ENCODE measurements around the gene TNNI3.

Gene TNNI3

DNA sequence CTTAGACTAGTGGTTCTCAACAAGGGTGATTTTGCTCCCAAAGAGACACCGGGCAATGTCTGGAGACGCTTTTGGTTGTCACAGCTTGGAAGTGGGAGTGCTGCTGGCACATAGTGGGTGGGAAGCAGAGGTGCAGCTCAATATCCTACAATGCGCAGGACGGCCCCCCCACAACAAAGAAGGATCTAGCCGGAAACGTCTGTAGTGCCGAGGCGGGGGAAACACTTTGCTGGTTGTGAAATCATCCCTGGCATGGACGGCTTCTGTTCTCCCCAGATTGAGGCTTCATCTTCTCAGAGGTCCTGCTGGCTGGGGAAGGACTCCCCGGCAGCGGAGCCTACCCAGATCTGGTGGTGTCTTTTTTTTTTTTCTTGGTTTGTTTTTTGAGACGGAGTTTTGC, 35.9 kb upstream of the TNNI3 start:
- H3K36me3 ChIP-seq (ENCODE audit: low read length) = no peaks in the 10 kb centered on the region
- no peak overlapping the region for H3K4me3 ChIP-seq (ENCODE audit: insufficient read depth, low read length, poor library complexity, severe bottlenecking)
- H2AFZ ChIP-seq (ENCODE audit: low read depth, low read length, severe bottlenecking) = no peak overlapping the region
- H3K79me2 ChIP-seq (ENCODE audit: insufficient read depth, low read length) = no peaks in the 10 kb centered on the region
- H3K9me3 ChIP-seq (ENCODE audit: insufficient read depth, low read length) = no peaks in the 10 kb centered on the region
- no peaks in the 10 kb centered on the region for H3K9me2 ChIP-seq (replicated peaks; ENCODE audit: insufficient read depth, low read length)
- H4K20me1 ChIP-seq (ENCODE audit: low read depth, low read length) = no peaks in the 10 kb centered on the region
- TF ChIP-seq, protein P1, sequence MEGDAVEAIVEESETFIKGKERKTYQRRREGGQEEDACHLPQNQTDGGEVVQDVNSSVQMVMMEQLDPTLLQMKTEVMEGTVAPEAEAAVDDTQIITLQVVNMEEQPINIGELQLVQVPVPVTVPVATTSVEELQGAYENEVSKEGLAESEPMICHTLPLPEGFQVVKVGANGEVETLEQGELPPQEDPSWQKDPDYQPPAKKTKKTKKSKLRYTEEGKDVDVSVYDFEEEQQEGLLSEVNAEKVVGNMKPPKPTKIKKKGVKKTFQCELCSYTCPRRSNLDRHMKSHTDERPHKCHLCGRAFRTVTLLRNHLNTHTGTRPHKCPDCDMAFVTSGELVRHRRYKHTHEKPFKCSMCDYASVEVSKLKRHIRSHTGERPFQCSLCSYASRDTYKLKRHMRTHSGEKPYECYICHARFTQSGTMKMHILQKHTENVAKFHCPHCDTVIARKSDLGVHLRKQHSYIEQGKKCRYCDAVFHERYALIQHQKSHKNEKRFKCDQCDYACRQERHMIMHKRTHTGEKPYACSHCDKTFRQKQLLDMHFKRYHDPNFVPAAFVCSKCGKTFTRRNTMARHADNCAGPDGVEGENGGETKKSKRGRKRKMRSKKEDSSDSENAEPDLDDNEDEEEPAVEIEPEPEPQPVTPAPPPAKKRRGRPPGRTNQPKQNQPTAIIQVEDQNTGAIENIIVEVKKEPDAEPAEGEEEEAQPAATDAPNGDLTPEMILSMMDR (IDR thresholded peaks at IDR 0.05; ENCODE audit: insufficient read depth, low read length, poor library complexity, severe bottlenecking) = no peak
- no peak for TF ChIP-seq EZH2phosphoT487 (conservative IDR thresholded peaks at IDR 0.05; ENCODE audit: low read length)
- no peak overlapping the region for H3K4me2 ChIP-seq (ENCODE audit: low read depth, low read length, poor library complexity, severe bottlenecking)
- H3K27ac ChIP-seq (ENCODE audit: low read depth, low read length) = no peak overlapping the region
- H3F3A ChIP-seq (ENCODE audit: insufficient read depth) = no peaks in the 10 kb centered on the region
- no peaks in the 10 kb centered on the region for H3K27me3 ChIP-seq (ENCODE audit: low read length)
- H3K9ac ChIP-seq (ENCODE audit: low read length) = no peak overlapping the region

DNA sequence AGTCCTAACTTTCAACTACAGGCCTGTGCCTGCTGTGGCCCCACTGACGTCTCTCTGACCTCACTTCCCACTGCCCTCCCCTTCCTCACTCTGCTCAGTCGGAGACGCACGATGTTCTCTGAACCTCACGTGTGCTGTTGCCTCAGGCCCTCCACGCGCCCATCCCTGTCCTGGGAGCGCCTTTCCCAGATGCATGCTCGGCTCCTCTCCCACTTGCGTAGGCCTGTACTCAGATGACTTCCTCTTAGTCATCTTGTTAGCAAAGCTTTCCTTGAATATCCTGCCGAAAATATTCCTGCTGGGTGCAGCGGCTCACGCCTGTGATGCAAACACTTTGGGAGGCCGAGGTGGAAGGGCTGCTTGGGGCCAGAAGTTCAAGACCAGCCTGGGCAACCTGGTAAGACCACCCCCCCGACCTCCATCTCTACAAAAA, 31.9 kb upstream of the TNNI3 start:
- Histone ChIP-seq H3K79me2 (ENCODE audit: insufficient read depth, low read length) (no peaks in the 10 kb centered on the region), H3K27me3 (ENCODE audit: low read length) (no peaks in the 10 kb centered on the region), H3F3A (ENCODE audit: insufficient read depth) (no peaks in the 10 kb centered on the region), H2AFZ (ENCODE audit: low read depth, low read length, severe bottlenecking) (no peak overlapping the region), H3K4me3 (ENCODE audit: insufficient read depth, low read length, poor library complexity, severe bottlenecking) (no peak overlapping the region), H3K9me2 (replicated peaks; ENCODE audit: insufficient read depth, low read length) (no peaks in the 10 kb centered on the region), H3K9ac (ENCODE audit: low read length) (no peak overlapping the region), H3K4me2 (ENCODE audit: low read depth, low read length, poor library complexity, severe bottlenecking) (no peak overlapping the region), H3K27ac (ENCODE audit: low read depth, low read length) (no peak overlapping the region), H3K36me3 (ENCODE audit: low read length) (no peaks in the 10 kb centered on the region), H3K9me3 (ENCODE audit: insufficient read depth, low read length) (no peaks in the 10 kb centered on the region), H4K20me1 (ENCODE audit: low read depth, low read length) (no peaks in the 10 kb centered on the region)
- TF ChIP-seq, protein P1 (IDR thresholded peaks at IDR 0.05; ENCODE audit: insufficient read depth, low read length, poor library complexity, severe bottlenecking) = no peak
- TF ChIP-seq EZH2phosphoT487 (conservative IDR thresholded peaks at IDR 0.05; ENCODE audit: low read length) = no peak

DNA sequence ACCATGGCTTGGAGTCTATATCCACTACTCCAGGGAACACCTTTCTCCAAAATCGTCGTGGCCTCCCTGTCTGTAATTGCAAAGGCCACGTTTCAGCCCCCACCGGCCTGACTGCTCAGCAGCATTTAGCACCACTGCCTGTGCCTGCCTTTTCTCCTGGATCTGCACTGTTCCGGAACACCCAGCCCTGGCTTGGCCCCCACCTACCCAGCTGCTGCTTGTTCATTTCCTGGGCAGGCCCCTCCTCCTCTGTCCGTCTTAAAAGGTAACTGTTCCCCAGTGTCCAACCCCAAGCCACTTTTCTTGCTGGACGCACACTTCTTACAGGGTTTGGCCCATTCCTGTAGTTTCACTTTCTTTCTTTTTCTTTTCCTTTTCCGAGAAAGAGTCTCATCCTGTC, 31.1 kb upstream of the TNNI3 start:
- H3F3A ChIP-seq (ENCODE audit: insufficient read depth) = no peaks in the 10 kb centered on the region
- no peaks in the 10 kb centered on the region for H3K36me3 ChIP-seq (ENCODE audit: low read length)
- no peaks in the 10 kb centered on the region for H3K9me2 ChIP-seq (replicated peaks; ENCODE audit: insufficient read depth, low read length)
- no peak overlapping the region for H3K27ac ChIP-seq (ENCODE audit: low read depth, low read length)
- H3K4me2 ChIP-seq (ENCODE audit: low read depth, low read length, poor library complexity, severe bottlenecking) = no peak overlapping the region
- no peaks in the 10 kb centered on the region for H3K9me3 ChIP-seq (ENCODE audit: insufficient read depth, low read length)
- H3K9ac ChIP-seq (ENCODE audit: low read length) = no peak overlapping the region
- H4K20me1 ChIP-seq (ENCODE audit: low read depth, low read length) = no peaks in the 10 kb centered on the region
- no peak overlapping the region for H3K4me3 ChIP-seq (ENCODE audit: insufficient read depth, low read length, poor library complexity, severe bottlenecking)
- TF ChIP-seq, protein P1 (IDR thresholded peaks at IDR 0.05; ENCODE audit: insufficient read depth, low read length, poor library complexity, severe bottlenecking) = no peak
- no peak for TF ChIP-seq EZH2phosphoT487 (conservative IDR thresholded peaks at IDR 0.05; ENCODE audit: low read length)
- H3K27me3 ChIP-seq (ENCODE audit: low read length) = no peaks in the 10 kb centered on the region
- H3K79me2 ChIP-seq (ENCODE audit: insufficient read depth, low read length) = no peaks in the 10 kb centered on the region
- H2AFZ ChIP-seq (ENCODE audit: low read depth, low read length, severe bottlenecking) = no peak overlapping the region
